Loucy (cell line): ENCODE measurements around the gene CEL.

ENCODE experiments used
- H2AFZ ChIP-seq: fragments of 200-600 bp; sonication (generic); 2 replicates; pipeline ENCODE4 v1.6.0; 2016; ENCODE audit warnings: antibody characterized with exemption, mild to moderate bottlenecking, low read length, moderate library complexity
- H3F3A ChIP-seq: fragments of 200-600 bp; 2 replicates; pipeline ENCODE4 v1.6.0; 2016; ENCODE audit warnings: antibody characterized with exemption, low read depth, mild to moderate bottlenecking
- H3K27me3 ChIP-seq: fragments of 200-600 bp; sonication (generic); 2 replicates; pipeline ENCODE4 v1.6.1; 2014; ENCODE audit warnings: low read length, mild to moderate bottlenecking; ENCODE audit not compliant: insufficient read depth, poor library complexity, severe bottlenecking
- H3K36me3 ChIP-seq: fragments of 200-600 bp; sonication (generic); 2 replicates; pipeline ENCODE4 v1.6.1; 2016; ENCODE audit warnings: low read length; ENCODE audit not compliant: insufficient read depth
- H3K4me1 ChIP-seq: fragments of 200-600 bp; sonication (generic); 2 replicates; pipeline ENCODE4 v1.5.1; 2014; ENCODE audit warnings: low read length, mild to moderate bottlenecking; ENCODE audit not compliant: insufficient read depth, poor library complexity, severe bottlenecking
- H3K4me2 ChIP-seq: fragments of 200-600 bp; sonication (generic); 2 replicates; pipeline ENCODE4 v1.6.0; 2014; ENCODE audit warnings: antibody characterized with exemption, low read length, low read depth, mild to moderate bottlenecking; ENCODE audit not compliant: poor library complexity, severe bottlenecking
- H3K4me3 ChIP-seq: fragments of 200-600 bp; sonication (generic); 2 replicates; pipeline ENCODE4 v1.5.1; 2014; ENCODE audit warnings: low read length, mild to moderate bottlenecking, mixed read lengths; ENCODE audit not compliant: poor library complexity, severe bottlenecking
- H3K79me2 ChIP-seq: fragments of 200-600 bp; sonication (generic); 2 replicates; pipeline ENCODE4 v1.6.1; 2014; ENCODE audit warnings: low read length; ENCODE audit not compliant: insufficient read depth
- H3K9ac ChIP-seq: fragments of 200-600 bp; sonication (generic); 2 replicates; pipeline ENCODE4 v1.6.0; 2014; ENCODE audit warnings: mild to moderate bottlenecking, low read depth, low read length, moderate library complexity; ENCODE audit not compliant: poor library complexity, severe bottlenecking
- H3K9me2 ChIP-seq: fragments of 200-600 bp; sonication (generic); replicated peaks from 2 replicates; pipeline ENCODE4 v1.6.1; 2016; ENCODE audit warnings: low read depth, low read length, mixed read lengths
- H3K9me3 ChIP-seq: fragments of 200-600 bp; sonication (generic); 2 replicates; pipeline ENCODE4 v1.6.1; 2014; ENCODE audit warnings: mild to moderate bottlenecking, antibody characterized with exemption, low read length, low read depth; ENCODE audit not compliant: insufficient read depth
- H4K20me1 ChIP-seq: fragments of 200-600 bp; sonication (generic); 2 replicates; pipeline ENCODE4 v1.6.0; 2014; ENCODE audit warnings: antibody characterized with exemption, low read length, mild to moderate bottlenecking; ENCODE audit not compliant: insufficient read depth, poor library complexity, severe bottlenecking
- EZH2phosphoT487 ChIP-seq: fragments of 200-600 bp; IDR thresholded peaks from 2 replicates; pipeline ENCODE4 v1.6.1; 2018; ENCODE audit warnings: antibody characterized with exemption, mild to moderate bottlenecking, moderate library complexity, borderline replicate concordance
- TF ChIP-seq, protein P1 (sequence below): fragments of 200-600 bp; sonication (generic); conservative IDR thresholded peaks from 2 replicates; pipeline ENCODE4 v1.5.1; 2014; ENCODE audit warnings: mild to moderate bottlenecking, antibody characterized with exemption, low read length

Gene CEL

DNA sequence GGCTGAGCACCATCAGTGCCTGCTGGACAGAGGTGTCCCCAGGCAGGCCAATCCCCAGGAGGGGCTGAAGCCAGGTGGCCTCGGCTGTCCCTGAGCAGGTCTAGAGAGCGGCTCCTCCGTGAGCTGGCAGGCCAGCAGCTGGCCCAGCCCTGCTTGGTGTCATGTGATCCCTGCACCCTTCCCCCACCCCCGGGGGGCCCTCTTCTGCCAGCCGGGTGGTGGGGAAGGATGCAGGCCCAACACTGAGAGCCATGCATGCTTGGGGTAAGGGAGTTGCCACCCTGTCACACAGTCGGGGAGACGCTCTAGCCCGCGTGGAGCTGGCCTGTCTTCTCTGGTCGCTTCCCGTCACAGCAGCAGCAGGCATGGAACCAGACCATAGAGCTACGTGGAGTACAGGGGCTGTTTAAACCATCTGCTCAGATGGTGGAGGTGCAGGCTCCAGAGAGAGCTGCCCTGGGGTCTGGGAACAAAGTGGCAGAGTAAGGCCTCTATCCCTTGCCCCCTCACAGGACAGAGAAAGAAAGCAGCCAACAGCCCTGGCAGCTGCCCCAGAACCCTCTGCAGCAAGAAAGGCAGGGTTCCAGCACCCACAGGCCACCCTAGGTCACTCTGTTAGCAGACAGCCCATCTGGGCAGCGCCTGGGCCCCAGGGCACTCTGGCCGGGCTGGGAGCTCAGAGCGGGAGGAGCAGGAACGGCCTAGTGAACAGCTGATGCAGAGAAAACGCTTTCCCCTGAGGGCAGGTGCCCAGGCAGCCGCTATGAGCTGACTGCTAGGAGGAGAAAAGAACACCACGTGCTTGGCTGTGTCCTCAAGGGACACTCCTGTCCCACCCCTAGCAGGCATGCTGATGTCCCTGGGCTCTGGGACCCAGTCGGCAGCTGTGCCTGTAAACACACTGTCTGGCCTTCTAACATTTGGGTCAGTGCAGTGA is 52.4 kb downstream of the CEL start:
- Histone ChIP-seq H3K9me2 (no peaks in the 10 kb centered on the region), H3K36me3 (peaks cover 28% of the 10 kb centered on the region; the same call in 1 of the 2 replicates), H3K4me1 (peaks cover 39% of the 10 kb centered on the region), H4K20me1 (peaks cover 73% of the 10 kb centered on the region), H2AFZ (no peak overlapping the region), H3K9ac (peak overlapping the region; percentile 62), H3K4me3 (peak overlapping the region; percentile 31), H3K9me3 (no peaks in the 10 kb centered on the region), H3K4me2 (peak overlapping the region; percentile 66), H3K79me2 (peaks cover 75% of the 10 kb centered on the region), H3K27me3 (no peaks in the 10 kb centered on the region), H3F3A (no peaks in the 10 kb centered on the region)
- TF ChIP-seq, protein P1, sequence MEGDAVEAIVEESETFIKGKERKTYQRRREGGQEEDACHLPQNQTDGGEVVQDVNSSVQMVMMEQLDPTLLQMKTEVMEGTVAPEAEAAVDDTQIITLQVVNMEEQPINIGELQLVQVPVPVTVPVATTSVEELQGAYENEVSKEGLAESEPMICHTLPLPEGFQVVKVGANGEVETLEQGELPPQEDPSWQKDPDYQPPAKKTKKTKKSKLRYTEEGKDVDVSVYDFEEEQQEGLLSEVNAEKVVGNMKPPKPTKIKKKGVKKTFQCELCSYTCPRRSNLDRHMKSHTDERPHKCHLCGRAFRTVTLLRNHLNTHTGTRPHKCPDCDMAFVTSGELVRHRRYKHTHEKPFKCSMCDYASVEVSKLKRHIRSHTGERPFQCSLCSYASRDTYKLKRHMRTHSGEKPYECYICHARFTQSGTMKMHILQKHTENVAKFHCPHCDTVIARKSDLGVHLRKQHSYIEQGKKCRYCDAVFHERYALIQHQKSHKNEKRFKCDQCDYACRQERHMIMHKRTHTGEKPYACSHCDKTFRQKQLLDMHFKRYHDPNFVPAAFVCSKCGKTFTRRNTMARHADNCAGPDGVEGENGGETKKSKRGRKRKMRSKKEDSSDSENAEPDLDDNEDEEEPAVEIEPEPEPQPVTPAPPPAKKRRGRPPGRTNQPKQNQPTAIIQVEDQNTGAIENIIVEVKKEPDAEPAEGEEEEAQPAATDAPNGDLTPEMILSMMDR: no peak
- no peak for TF ChIP-seq EZH2phosphoT487

- Histone ChIP-seq H3K9me3 (no peaks in the 10 kb centered on the region), H3F3A (no peaks in the 10 kb centered on the region), H3K9ac (peak overlapping the region; percentile 62), H3K27me3 (no peaks in the 10 kb centered on the region), H3K4me2 (peak overlapping the region; percentile 66), H3K36me3 (peaks cover 20% of the 10 kb centered on the region; the same call in 1 of the 2 replicates), H4K20me1 (peaks cover 81% of the 10 kb centered on the region), H2AFZ (no peak overlapping the region), H3K4me3 (no peak overlapping the region), H3K4me1 (peaks cover 42% of the 10 kb centered on the region), H3K79me2 (peaks cover 84% of the 10 kb centered on the region), H3K9me2 (no peaks in the 10 kb centered on the region)
- no peak for TF ChIP-seq EZH2phosphoT487
- TF ChIP-seq, protein P1: no peak
Observed at GRCh38 chr9:133114886-133115603, 53.3 kb downstream of the CEL start.

- peak overlapping the region; percentile 62 for H3K9ac ChIP-seq
Observed at GRCh38 chr9:133115604-133116345, 54.0 kb downstream of the CEL start.

More at GRCh38 chr9:133115604-133116345, 54.0 kb downstream of the CEL start:
- H2AFZ ChIP-seq: no peak overlapping the region
- peak overlapping the region; percentile 66 for H3K4me2 ChIP-seq
- peaks cover 13% of the 10 kb centered on the region; the same call in 1 of the 2 replicates for H3K36me3 ChIP-seq
- no peaks in the 10 kb centered on the region for H3K9me3 ChIP-seq
- H4K20me1 ChIP-seq: peaks cover 84% of the 10 kb centered on the region
- peaks cover 90% of the 10 kb centered on the region for H3K79me2 ChIP-seq
- H3K4me3 ChIP-seq: no peak overlapping the region
- peaks cover 47% of the 10 kb centered on the region for H3K4me1 ChIP-seq
- no peaks in the 10 kb centered on the region for H3F3A ChIP-seq
- no peaks in the 10 kb centered on the region for H3K9me2 ChIP-seq
- TF ChIP-seq EZH2phosphoT487: no peak
- TF ChIP-seq, protein P1: no peak
- H3K27me3 ChIP-seq: no peaks in the 10 kb centered on the region
